Keratinocyte (primary cell): ENCODE measurements around the gene TRAPPC11.

Source experiments
- CTCF ChIP-seq, 3 experiments: IDR thresholded peaks in 1 of 3; conservative IDR thresholded peaks in 1 of 3; optimal IDR thresholded peaks in 1 of 3; 2 replicates in 2 of 3; 3 replicates in 1 of 3; pipeline versions ENCODE3 to v1.5.1; 2011; ENCODE audit warnings: low read length in 3 of 3, mild to moderate bottlenecking in 3 of 3, moderate library complexity in 2 of 3, control low read depth in 1 of 3, inconsistent platforms in 1 of 3; ENCODE audit not compliant: insufficient read depth in 2 of 3; ENCODE audit errors: extremely low read depth in 1 of 3
- EZH2 ChIP-seq: IDR thresholded peaks from one replicate; pipeline ENCODE4 v1.6.1; 2012; ENCODE audit warnings: inconsistent platforms, mild to moderate bottlenecking, low read length, moderate library complexity

DNA sequence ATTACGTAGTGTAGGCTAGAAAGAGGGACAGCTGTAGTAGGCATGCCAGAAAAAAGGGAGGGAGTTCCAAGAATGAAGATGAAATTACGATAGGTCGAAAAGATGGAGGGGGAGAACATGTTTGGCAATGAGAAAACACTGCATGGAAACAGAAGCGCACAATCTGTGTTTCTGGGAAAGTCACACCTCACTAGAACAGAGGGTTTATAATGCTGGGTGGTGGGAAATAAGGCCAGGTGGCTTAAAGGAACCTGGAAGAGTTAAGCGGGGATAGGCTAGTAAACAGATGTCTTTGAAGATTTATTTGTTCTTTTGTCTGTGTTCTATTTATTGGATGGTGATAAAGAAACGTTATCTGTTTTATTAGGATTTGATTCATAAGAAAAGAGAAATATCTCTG is 29.1 kb downstream of the TRAPPC11 start:
- TF ChIP-seq CTCF (optimal IDR thresholded peaks at IDR 0.05 in 1 of 3, IDR thresholded peaks at IDR 0.05 in 1 of 3, conservative IDR thresholded peaks at IDR 0.05 in 1 of 3; ENCODE audit: extremely low read depth in 1 of 3, insufficient read depth in 2 of 3, low read length in 3 of 3) (no peak), EZH2 (no peak)
